RWPE1 (cell line): ENCODE results near the gene SLC7A9.

Source experiments
- CTCF ChIA-PET: fragments of 350-600 bp; sonication (Branson Sonifier 250); formaldehyde crosslinking; extraction: SDS; loops from one replicate; lab custom pipeline; 2021; lab: Yijun Ruan, JAX
- POLR2A ChIA-PET: fragments of 400-600 bp; formaldehyde crosslinking; extraction: SDS; loops from one replicate; lab custom pipeline; 2020; ENCODE audit warnings: antibody characterized with exemption; ENCODE audit not compliant: low non-redundant PET; lab: Yijun Ruan, JAX
- DNase-seq: peaks from one replicate; pipeline ENCODE4 v3.0.0; 2012; ENCODE audit warnings: low spot score
- H3K27ac ChIP-seq: fragments of 450-650 bp; 2 replicates; pipeline ENCODE4 v1.5.1; 2017
- TF ChIP-seq, protein P1 (sequence below): fragments of 450-650 bp; conservative IDR thresholded peaks from 2 replicates; pipeline ENCODE4 v1.5.1; 2017; ENCODE audit warnings: low read depth, mild to moderate bottlenecking

The SLC7A9 gene

DNA sequence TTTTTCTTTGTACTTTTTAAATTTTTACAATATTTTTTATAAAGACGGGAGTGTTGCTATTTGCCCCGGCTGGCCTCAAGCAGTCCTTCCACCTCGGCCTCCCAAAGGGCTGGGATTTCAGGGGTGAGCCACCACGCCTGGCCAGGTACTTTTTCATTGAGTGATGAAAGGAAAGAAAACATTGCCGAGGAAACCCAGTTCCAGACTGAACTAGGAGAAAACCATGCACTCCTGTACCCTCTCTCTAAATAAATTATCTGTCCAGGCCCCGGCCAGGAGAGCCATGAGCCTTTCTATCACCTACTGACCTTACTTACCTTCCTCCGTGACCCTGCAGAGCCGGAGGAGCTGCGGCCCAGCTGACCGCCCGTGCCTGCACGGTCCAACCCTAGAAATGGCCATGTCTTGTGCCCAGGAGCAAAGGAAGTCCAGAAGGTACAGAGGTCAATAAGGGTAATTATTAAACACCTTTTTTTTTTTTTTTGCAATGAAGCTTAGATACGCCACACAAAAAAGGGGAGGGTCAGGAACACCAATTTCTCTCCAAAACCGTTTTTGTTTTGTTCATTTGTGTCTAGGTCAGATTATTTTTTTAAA is at the start of gene SLC7A9:
SLC7A9 (minus strand) TSS at position 399 of the 597 bp plus-strand sequence. CDS start 1,233 bp downstream, outside the sequence.
- no peak within 1 kb of the TSS for H3K27ac ChIP-seq
- TF ChIP-seq, protein P1, sequence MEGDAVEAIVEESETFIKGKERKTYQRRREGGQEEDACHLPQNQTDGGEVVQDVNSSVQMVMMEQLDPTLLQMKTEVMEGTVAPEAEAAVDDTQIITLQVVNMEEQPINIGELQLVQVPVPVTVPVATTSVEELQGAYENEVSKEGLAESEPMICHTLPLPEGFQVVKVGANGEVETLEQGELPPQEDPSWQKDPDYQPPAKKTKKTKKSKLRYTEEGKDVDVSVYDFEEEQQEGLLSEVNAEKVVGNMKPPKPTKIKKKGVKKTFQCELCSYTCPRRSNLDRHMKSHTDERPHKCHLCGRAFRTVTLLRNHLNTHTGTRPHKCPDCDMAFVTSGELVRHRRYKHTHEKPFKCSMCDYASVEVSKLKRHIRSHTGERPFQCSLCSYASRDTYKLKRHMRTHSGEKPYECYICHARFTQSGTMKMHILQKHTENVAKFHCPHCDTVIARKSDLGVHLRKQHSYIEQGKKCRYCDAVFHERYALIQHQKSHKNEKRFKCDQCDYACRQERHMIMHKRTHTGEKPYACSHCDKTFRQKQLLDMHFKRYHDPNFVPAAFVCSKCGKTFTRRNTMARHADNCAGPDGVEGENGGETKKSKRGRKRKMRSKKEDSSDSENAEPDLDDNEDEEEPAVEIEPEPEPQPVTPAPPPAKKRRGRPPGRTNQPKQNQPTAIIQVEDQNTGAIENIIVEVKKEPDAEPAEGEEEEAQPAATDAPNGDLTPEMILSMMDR = no peak
- POLR2A ChIA-PET = no interaction called here
- no peak for DNase-seq
- CTCF ChIA-PET = no interaction called here

- ChIA-PET POLR2A (no interaction called here), CTCF (no interaction called here)
- H3K27ac ChIP-seq = no peak overlapping the region
- TF ChIP-seq, protein P1 = no peak
- no peak for DNase-seq
These were observed 49.8 kb upstream of the SLC7A9 start for GRCh38 chr19:32919365-32919764.

DNA sequence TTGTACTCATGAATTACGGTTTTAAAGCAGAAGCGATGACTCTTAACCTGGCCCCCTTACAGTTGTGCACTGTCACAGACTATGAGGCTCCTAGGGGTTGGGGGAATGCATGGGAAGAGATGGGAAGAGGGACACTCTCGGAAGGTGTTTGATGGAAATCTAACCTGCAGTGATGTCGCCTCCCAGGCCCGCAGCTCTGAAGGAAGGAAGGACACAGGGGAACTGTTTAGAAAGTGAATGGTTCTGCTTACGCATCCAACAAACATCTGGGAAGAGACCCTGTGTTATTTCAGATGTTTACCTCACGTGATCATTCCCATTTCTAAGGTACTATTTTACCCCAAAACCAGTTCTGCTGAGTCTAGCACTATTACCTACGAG is 48.0 kb upstream of the SLC7A9 start:
- ChIA-PET CTCF (no interaction called here), POLR2A (no interaction called here)
- TF ChIP-seq, protein P1 = no peak
- no peak for DNase-seq
- H3K27ac ChIP-seq = no peak overlapping the region

- TF ChIP-seq, protein P1 = no peak
- H3K27ac ChIP-seq = no peak overlapping the region
- POLR2A ChIA-PET = no interaction called here
- no peak for DNase-seq
- CTCF ChIA-PET = interaction anchor here (0.7 kb wide), 1 partner anchor 16 kb away, joined by 3 read pairs; no protein-coding TSS in a partner anchor
These were observed 47.5 kb upstream of the SLC7A9 start for GRCh38 chr19:32916969-32917615.

DNA sequence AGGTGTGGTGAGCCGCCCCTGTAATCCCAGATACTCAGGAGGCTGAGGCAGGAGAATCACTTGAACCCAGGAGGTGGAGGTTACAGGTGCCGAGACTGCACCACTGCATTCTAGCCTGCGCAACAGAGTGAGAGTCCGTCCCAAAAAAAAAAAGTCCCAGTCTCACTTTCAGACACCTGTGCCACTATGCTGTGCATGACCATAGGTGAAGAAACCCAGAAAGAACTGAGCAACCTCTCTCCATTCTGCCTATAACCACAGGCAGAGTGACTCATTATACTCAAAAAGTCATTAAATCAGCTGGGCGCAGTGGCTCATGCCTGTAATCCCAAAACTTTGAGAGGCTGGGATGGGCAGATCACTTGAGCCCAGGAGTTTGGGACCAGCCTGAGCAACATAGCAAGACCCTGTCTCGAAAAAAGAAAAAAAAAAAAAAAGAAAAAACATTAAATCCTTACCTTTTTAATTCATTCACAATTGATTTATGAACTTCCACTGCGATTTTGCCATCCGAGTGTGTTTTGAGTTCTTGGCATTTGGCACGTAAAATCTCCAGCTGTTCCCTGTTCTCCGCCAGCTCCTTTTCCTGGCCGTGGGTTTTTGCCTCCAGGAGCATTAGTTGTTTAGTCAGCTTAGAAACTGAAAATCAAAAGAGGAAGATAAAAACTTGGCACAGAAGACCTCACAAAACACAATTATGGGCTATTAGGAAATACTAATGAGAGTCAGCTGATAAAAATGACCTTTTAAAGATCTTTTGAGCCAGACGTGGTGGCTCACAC is 45.5 kb upstream of the SLC7A9 start:
- H3K27ac ChIP-seq = no peak overlapping the region
- TF ChIP-seq, protein P1 = no peak
- ChIA-PET POLR2A (no interaction called here), CTCF (interaction anchor here (0.6 kb wide), 1 partner anchor 76 kb away, joined by 5 read pairs; no protein-coding TSS in a partner anchor)
- DNase-seq = no peak

DNA sequence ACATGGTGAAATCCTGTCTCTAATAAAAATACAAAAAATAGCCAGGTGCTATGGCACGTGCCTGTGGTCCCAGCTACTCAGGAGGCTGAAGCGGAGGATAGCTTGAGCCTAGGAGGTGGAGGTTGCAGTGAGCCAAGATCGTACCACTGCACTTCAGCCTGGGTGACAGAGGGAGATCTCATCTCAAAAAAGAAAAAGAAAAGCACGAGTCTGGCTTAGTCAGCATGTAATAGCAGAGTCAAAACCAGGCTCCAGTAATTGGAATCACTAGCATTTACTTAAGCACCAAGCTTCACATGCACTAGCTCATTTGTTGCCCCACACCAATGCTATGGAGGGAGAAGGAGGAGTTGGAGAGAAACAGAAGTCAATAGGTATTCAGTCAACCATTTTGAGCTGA is 41.9 kb upstream of the SLC7A9 start:
- POLR2A ChIA-PET = no interaction called here
- CTCF ChIA-PET = no interaction called here
- no peak for DNase-seq
- TF ChIP-seq, protein P1 = no peak
- no peak overlapping the region for H3K27ac ChIP-seq
